HG02884 (cell line): ENCODE measurements around the gene BSDC1.
"Not testable (repeated sequence)": the region's sequence is repeated elsewhere in the genome, so short reads cannot be mapped to it uniquely, and the experiment has no call there.

Source experiments
- ATAC-seq: cut with Tn5 transposase; IDR thresholded peaks from one replicate; pipeline ENCODE4 v1.9.1; 2021; ENCODE audit warnings: mild to moderate bottlenecking, moderate library complexity; ENCODE audit not compliant: unreplicated experiment

Gene BSDC1

GRCh38 chr1:32394141-32394889 is at the start of gene BSDC1:
Gene BSDC1 (minus strand): TSS chr1:32394441. CDS start chr1:32394414, 27 bp downstream.
- ATAC-seq: peak; percentile 96

GRCh38 chr1:32441467-32441866 is 47.2 kb upstream of the BSDC1 start:
- not testable (repeated sequence) for ATAC-seq

GRCh38 chr1:32438777-32439176 is 44.5 kb upstream of the BSDC1 start:
- ATAC-seq: not testable (repeated sequence)

DNA sequence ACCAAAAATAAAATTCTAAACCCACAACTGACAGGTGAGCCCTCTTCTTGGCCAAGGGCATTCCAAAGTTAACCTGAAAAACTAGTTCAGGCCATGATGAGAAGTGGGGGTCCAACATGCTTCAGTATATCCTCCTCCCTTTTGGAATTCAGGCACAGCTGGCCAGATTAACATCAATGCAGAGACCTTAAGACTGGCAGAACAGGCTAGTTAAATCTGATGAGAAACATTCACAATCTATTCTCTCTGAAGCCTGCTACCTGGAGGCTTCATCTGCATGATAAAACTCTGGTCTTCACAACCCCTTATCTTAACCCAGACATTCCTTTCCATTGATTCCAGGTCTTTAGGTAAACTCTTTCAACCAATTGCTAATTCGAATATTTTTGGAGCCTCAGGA is 43.9 kb upstream of the BSDC1 start:
- no peak for ATAC-seq

- no peak for ATAC-seq
Measured at GRCh38 chr1:32431736-32432400, 37.6 kb upstream of the BSDC1 start.

GRCh38 chr1:32427264-32427963 is 33.2 kb upstream of the BSDC1 start:
- ATAC-seq: no peak

DNA sequence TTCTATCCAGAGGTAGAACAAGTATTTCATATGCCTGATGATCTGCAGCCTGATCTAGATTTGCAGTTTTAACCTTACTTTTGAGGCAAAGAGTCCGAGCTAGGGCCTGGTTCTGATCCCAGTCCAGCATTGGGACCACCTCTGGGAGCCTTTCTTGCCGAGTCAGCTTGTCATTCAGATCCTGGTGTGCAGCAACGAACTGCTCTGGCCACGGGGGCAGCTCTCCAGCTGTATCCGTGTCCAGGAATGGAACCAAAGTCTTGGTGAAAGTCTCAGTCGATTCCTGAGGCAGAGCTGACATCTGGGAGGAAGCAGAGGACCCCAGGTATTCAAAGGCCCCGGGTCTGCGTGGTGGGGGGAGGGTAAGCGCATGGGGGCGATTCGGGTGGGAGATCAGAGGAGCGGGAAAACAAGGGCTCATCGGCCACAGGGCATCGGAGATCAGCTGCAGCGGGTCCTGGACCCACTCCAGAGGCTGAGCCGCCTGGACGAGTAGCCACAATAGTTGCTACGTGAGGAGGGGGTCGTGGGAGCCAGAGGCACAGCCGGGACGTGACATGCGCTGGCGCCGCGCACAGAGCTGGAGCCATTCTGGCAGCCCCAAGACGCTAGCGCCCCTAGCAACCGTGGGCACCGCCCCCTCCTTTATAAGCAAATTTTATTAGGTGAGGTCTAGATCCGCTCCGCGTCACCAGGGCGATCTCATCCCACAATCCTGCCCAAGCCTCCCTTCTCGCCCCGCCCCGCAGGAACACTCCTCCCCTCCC is 32.4 kb upstream of the BSDC1 start:
- ATAC-seq: no peak

GRCh38 chr1:32421775-32422174 is 27.5 kb upstream of the BSDC1 start:
- no peak for ATAC-seq

DNA sequence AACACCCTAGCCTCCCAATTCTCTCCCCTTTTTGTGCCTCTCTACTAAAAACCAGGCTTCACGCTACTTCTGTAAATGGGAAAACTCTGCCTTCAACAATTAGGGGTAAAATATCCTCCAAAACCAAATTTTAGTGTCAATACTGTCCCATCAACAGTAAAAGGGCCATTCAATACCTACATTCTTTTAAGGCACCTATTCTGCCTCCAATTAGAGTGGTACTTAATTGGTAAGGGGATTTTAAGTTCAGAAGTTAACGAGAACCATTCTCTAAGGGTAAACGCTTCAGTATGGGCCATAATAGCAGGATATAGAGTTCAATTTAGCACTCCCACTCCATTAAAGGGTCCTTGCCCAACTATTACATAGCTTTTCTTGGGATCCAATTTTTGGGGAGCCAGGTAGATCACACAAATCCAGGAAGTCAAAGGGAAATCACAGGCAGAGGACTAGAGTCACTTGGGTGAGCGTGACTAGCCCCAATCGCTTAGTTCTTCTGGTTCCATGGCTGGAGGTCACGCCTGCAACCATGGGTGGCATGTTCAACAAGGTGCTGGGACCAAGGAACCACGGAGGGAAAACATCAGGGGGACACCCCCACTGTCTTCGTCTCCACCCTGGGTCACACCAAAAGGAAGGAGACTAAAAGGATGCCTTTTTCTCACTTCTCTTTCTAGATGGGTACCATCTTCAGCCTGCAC is 20.1 kb upstream of the BSDC1 start:
- ATAC-seq: no peak

DNA sequence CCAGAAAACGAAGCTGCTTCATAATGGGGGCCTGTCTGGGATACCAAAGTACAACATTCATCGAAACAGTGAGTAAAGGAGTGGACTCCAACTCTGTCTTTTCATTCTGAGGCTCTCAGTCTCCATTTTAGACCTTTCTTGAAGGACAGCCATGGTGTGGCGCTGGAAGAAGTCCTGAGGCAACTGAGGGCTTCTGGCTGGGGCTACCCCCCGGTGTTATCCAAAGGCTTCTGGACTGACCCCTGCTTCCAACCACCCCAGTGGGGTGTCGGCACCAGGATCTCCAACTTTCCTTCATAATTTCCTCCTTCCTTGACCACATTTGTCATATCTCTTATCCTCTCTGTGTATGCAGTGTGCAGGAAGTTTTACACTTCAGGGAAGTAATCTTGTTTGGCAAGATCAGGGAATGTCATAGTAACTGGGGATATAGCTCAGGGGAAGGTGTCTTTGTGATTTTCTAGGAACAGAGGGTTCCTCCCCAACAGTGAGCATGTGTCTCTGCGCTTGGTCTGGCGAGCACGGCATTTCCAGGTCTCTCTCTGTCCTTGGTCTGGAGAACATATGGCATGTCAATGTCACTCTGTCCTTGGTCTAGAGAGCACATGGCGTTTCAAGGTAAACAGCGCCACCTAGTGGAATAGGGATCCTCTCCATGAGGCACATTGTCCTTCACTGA is 19.4 kb upstream of the BSDC1 start:
- ATAC-seq: no peak

- no peak for ATAC-seq
Measured at GRCh38 chr1:32411261-32411660, 17.0 kb upstream of the BSDC1 start.

GRCh38 chr1:32406629-32407111 is 12.4 kb upstream of the BSDC1 start:
- ATAC-seq: no peak

DNA sequence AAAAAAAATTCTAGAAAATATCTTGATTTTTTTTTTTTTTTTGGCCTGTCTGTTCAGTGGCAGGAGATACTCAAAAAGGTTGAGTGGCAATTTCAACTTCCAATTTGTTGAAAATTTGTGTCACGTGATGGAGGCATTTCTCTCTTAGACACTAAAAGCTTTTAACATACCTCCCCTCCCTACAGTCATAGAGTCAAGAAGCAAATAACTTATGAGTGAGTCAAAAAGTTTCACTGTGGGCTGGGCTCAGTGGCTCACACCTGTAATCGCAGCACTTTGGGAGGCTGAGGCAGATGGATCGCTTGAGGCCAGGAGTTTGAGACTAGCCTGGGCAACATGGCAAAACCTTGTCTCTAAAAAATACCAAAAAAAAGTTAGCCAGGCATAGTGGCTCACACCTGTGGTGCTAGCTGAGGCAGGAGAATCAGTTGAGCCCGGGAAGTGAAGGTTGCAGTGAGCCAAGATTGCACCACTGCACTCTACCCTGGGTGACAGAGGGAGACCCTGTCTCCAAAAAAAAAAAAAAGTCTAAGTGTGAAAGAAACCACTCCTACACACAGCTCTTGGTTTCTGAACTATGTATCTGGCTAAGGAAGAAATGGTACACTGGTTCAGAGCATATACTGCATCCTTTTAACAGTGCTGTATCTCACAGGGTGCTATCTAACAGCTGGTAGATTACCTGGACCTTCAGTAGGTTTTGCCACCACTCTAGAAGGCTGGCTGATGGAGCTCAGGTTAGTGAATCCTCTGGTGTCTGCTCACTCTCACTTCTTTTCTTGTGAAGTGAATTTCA is 11.6 kb upstream of the BSDC1 start:
- ATAC-seq: no peak

DNA sequence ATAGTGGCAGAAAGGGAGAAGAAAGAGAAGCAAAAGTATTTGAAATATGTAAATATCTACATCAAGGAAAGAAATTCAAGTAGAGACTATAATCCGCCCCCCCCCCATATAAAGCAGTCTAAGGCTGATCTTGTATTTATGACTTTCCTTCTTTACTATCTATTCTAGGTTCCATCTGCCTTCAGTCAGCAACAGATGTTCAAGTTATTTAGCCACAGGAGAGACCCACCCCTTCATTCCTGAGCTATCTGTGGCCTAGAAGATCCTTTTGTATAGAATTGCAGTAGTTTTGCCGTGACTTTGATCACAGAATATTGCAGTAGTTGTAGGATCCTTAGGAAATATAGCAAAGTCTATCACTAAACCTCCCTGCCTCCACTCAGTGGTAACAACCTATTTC is 10.7 kb upstream of the BSDC1 start:
- no peak for ATAC-seq

DNA sequence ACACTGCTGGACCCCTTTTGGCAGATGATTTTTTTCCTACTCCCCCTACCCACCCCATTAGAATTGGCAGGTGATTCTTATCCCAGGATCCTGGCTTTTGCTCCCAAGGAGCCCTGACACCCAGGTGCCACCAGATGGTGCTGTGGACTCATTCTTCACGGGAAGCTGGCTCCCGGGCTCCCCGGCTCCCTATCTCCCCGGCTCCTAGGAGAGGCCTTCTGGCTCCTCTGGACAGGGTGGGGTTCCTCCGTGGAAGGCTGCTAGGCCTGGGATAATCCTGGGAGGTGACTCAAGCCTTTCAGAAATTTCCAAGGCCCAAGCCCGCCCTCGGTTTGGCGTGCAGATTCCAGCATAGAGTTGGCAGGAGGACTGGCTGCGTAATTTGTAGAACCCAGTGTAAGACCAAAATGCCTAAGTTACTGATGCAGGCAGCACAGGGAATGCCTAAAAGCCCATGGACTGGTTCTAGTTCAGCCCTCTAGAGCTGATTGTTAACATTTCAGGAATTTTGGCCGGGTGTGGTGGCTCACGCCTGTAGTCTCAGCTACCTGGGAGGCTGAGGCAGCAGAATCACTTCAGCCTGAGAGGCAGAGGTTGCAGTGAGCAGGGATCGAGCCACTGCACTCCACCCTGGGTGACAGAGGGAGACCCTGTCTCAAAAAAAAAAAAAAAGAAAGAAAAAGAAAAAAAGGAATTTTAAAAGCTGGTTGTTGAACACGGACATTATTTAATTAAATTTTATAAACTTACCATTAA is 6.8 kb upstream of the BSDC1 start:
- ATAC-seq: no peak

DNA sequence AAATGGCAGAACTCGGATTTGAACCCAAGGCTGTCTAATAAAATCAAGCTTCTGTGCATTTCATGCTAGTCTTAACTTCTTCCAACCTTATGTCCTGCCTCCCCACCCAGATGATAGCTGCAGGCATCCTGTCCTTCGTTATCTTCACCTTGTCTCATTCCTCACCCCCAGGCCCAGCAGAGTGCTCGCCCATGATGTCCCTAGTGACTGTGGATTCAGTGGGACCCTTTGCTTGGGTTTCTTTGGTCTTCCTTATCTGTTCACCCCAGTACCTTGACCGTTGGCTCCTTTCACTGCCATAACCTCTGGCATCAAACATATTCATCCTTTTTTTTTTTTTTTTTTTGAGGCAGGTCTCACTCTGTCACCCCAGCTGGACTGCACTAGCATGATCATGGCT is 5.6 kb upstream of the BSDC1 start:
- ATAC-seq: no peak

DNA sequence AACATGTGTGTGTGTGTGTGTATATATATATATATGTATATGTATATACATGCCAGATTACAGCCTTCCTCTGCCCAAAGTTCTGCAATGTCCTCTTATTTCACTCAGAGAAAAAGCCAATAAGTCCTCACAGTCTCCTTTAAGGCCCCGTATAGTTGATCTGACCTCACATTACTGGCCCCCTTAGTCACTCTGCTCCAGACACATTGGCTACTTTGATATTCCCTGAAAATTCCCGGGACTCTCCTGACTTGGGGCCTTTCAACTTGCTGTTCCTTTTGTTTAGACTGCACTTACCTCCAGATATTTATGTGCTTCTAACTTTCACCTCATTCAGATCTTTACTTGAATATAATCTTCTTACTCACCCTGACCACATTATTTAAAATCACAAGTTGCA is 4.2 kb upstream of the BSDC1 start:
- ATAC-seq: no peak

DNA sequence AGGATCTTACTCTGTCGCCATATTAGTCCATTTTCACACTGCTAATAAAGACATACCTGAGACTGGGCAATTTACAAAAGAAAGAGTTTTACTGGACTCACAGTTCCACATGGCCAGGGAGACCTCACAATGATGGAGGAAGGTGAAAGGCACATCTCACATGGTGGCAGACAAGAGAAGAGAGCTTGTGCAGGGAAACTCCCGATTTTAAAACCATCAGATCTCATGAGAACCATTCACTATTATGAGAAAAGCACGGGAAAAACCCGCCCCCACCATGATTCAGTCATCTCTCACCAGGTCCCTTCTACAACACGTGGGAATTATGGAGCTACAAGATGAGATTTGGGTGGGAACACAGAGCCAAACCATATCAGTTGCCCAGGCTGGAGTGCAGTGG is 2.3 kb upstream of the BSDC1 start:
- not testable (repeated sequence) for ATAC-seq
